SU-DHL-6 (cell line): Measurements from ENCODE around the gene CEBPZOS.

Experiments
- EZH2phosphoT487 ChIP-seq: fragments of 200-600 bp; sonication (generic), shearing (Covaris generic); conservative IDR thresholded peaks from 2 replicates; pipeline ENCODE4 v1.6.1; 2018; ENCODE audit warnings: mild to moderate bottlenecking, antibody characterized with exemption, low read length, moderate library complexity, mixed read lengths
- TF ChIP-seq, protein P1 (sequence below): fragments of 200-600 bp; sonication (generic); IDR thresholded peaks from one replicate; pipeline ENCODE4 v1.5.1; 2017; ENCODE audit warnings: antibody characterized with exemption, mild to moderate bottlenecking, low read length, moderate library complexity; ENCODE audit not compliant: insufficient read depth, poor library complexity, severe bottlenecking

DNA sequence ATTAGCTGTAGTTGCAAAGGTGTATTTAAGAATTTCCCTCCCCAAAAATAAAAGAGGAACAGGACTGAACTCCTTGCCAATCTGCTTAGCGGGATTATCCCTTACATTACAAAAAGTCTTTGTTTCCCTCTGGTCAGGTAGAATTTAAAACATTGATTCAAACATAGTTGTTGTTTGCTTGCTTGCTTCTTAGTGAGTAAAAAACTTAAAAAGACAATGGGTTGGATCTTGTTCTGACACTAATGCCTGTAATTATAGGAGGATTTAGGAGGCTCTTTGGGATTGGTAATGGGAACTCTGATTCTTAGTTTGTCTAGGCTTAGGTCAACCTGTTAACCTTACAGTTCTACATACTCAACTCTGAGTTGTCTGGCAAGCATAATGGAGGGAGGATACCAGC is 3.7 kb upstream of the CEBPZOS start:
- TF ChIP-seq, protein P1, sequence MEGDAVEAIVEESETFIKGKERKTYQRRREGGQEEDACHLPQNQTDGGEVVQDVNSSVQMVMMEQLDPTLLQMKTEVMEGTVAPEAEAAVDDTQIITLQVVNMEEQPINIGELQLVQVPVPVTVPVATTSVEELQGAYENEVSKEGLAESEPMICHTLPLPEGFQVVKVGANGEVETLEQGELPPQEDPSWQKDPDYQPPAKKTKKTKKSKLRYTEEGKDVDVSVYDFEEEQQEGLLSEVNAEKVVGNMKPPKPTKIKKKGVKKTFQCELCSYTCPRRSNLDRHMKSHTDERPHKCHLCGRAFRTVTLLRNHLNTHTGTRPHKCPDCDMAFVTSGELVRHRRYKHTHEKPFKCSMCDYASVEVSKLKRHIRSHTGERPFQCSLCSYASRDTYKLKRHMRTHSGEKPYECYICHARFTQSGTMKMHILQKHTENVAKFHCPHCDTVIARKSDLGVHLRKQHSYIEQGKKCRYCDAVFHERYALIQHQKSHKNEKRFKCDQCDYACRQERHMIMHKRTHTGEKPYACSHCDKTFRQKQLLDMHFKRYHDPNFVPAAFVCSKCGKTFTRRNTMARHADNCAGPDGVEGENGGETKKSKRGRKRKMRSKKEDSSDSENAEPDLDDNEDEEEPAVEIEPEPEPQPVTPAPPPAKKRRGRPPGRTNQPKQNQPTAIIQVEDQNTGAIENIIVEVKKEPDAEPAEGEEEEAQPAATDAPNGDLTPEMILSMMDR: no peak
- TF ChIP-seq EZH2phosphoT487: no peak
